Mesothelial cell of epicardium (in vitro differentiated cells): Measurements from ENCODE around the gene ADIPOR2. TPM values are rescaled to one million over a fixed set of nuclear protein-coding genes. Genes with fewer than 3 reads are reported as not detected.
"Not testable (repeated sequence)": the region's sequence is repeated elsewhere in the genome, so short reads cannot be mapped to it uniquely, and the experiment has no call there.

Experiments used
- DNase-seq, 2 experiments: peaks; one replicate each; pipeline ENCODE4 v3.0.0; 2021; ENCODE audit warnings: low spot score in 2 of 2; ENCODE audit not compliant: unreplicated experiment in 2 of 2
- H3K27ac Mint-ChIP-seq: 2 replicates; pipeline ENCODE4 v1.8.0; 2021; ENCODE audit warnings: mixed read lengths
- H3K27me3 Mint-ChIP-seq: 2 replicates; pipeline ENCODE4 v1.8.0; 2021; ENCODE audit warnings: low read depth, mixed read lengths
- H3K36me3 Mint-ChIP-seq: 2 replicates; pipeline ENCODE4 v1.8.0; 2021; ENCODE audit warnings: mixed read lengths
- H3K4me1 Mint-ChIP-seq: 2 replicates; pipeline ENCODE4 v1.8.0; 2021; ENCODE audit warnings: mixed read lengths
- H3K4me3 Mint-ChIP-seq: 2 replicates; pipeline ENCODE4 v1.8.0; 2021; ENCODE audit warnings: mild to moderate bottlenecking, moderate library complexity, mixed read lengths
- H3K9me3 Mint-ChIP-seq: 2 replicates; pipeline ENCODE4 v1.8.0; 2021; ENCODE audit warnings: mixed read lengths
- CTCF ChIP-seq: fragments of 200-600 bp; sonication (generic); IDR thresholded peaks from one replicate; pipeline ENCODE4 v1.5.0; 2021; ENCODE audit warnings: antibody characterized with exemption; ENCODE audit not compliant: unreplicated experiment
- total RNA-seq: library from RNA; stranded (reverse); gene quantifications from 3 replicates; pipeline ENCODE4 v1.2.1, GENCODE V29; 2021

Gene ADIPOR2
- total RNA-seq, 1 donor from 2014 or later = 77.2 TPM

GRCh38 chr12:1815814-1816729, 125.2 kb downstream of the ADIPOR2 start:
- no peaks in the 10 kb centered on the region for H3K9me3 Mint-ChIP-seq
- TF ChIP-seq CTCF = no peak
- no peak overlapping the region for H3K27ac Mint-ChIP-seq
- H3K4me1 Mint-ChIP-seq = peaks cover 3% of the 10 kb centered on the region
- peaks cover 50% of the 10 kb centered on the region for H3K27me3 Mint-ChIP-seq
- no peak overlapping the region for H3K4me3 Mint-ChIP-seq
- DNase-seq = no peak
- H3K36me3 Mint-ChIP-seq = no peaks in the 10 kb centered on the region

GRCh38 chr12:1816730-1817348, 126.0 kb downstream of the ADIPOR2 start:
- Mint-ChIP-seq H3K36me3 (no peaks in the 10 kb centered on the region), H3K27me3 (peaks cover 58% of the 10 kb centered on the region), H3K9me3 (no peaks in the 10 kb centered on the region), H3K27ac (no peak overlapping the region), H3K4me3 (no peak overlapping the region), H3K4me1 (peaks cover 3% of the 10 kb centered on the region)
- DNase-seq = no peak
- TF ChIP-seq CTCF = no peak

- H3K4me3 Mint-ChIP-seq, H3K4me1 Mint-ChIP-seq, DNase-seq, H3K27ac Mint-ChIP-seq, H3K36me3 Mint-ChIP-seq, H3K9me3 Mint-ChIP-seq: not testable (repeated sequence)
- peaks cover 69% of the 10 kb centered on the region for H3K27me3 Mint-ChIP-seq
Measured at GRCh38 chr12:1817928-1818327, 127.1 kb downstream of the ADIPOR2 start.

- peaks cover 3% of the 10 kb centered on the region for H3K4me1 Mint-ChIP-seq
- H3K27ac Mint-ChIP-seq = no peak overlapping the region
- TF ChIP-seq CTCF = no peak
- no peak for DNase-seq
- peaks cover 76% of the 10 kb centered on the region for H3K27me3 Mint-ChIP-seq
- no peak overlapping the region for H3K4me3 Mint-ChIP-seq
- no peaks in the 10 kb centered on the region for H3K9me3 Mint-ChIP-seq
- H3K36me3 Mint-ChIP-seq = no peaks in the 10 kb centered on the region
Measured at GRCh38 chr12:1819050-1819449, 128.2 kb downstream of the ADIPOR2 start.

- H3K4me3 Mint-ChIP-seq = no peak overlapping the region
- H3K27me3 Mint-ChIP-seq = peaks cover 79% of the 10 kb centered on the region
- no peak for DNase-seq
Measured at GRCh38 chr12:1819571-1819970, 128.7 kb downstream of the ADIPOR2 start.

More at GRCh38 chr12:1819571-1819970, 128.7 kb downstream of the ADIPOR2 start:
- H3K4me1 Mint-ChIP-seq = peaks cover 3% of the 10 kb centered on the region
- no peak overlapping the region for H3K27ac Mint-ChIP-seq
- no peak for TF ChIP-seq CTCF
- no peaks in the 10 kb centered on the region for H3K36me3 Mint-ChIP-seq
- no peaks in the 10 kb centered on the region for H3K9me3 Mint-ChIP-seq
